H1 (cell line): ENCODE results near the gene CACNA1D. TPM values are rescaled to one million over a fixed set of nuclear protein-coding genes. Genes with fewer than 3 reads are reported as not detected.

Experiments
- CTCF ChIA-PET: fragments of 300-600 bp; sonication (Branson Sonifier 250); formaldehyde crosslinking; loops from one replicate; lab custom pipeline; 2021; ENCODE audit not compliant: partially characterized antibody; lab: Charles Lee
- POLR2A ChIA-PET: fragments of 300-600 bp; sonication (Branson Sonifier 250); formaldehyde crosslinking; loops from one replicate; lab custom pipeline; 2021; ENCODE audit warnings: inconsistent platforms; ENCODE audit not compliant: partially characterized antibody; lab: Charles Lee
- DNase-seq, 2 experiments: peaks; one replicate each; pipeline versions ENCODE4 v3.0.0 to v3.0.0-alpha.2; 2010 to 2022; ENCODE audit warnings: low spot score in 2 of 2, low read depth in 1 of 2, mixed read lengths in 1 of 2
- FAIRE-seq: peaks from 2 replicates; lab custom pipeline; 2011; peaks lifted over from hg19 to GRCh38; lab: Jason Lieb, UNC
- H2AFZ ChIP-seq: 2 replicates; pipeline ENCODE4 v1.8.1; 2012; ENCODE audit warnings: low read length, inconsistent platforms
- H2AK5ac ChIP-seq: 2 replicates; pipeline ENCODE4 v1.6.1; 2013; ENCODE audit warnings: low read depth, low read length
- H2BK120ac ChIP-seq: replicated peaks from 2 replicates; pipeline ENCODE3; 2013; ENCODE audit warnings: low read depth, low read length, inconsistent platforms
- H2BK12ac ChIP-seq: 2 replicates; pipeline ENCODE4 v1.6.1; 2013; ENCODE audit warnings: low read depth, low read length
- H2BK15ac ChIP-seq: 2 replicates; pipeline ENCODE4 v1.6.1; 2013; ENCODE audit warnings: low read length
- H2BK20ac ChIP-seq: 2 replicates; pipeline ENCODE4 v1.6.1; 2013; ENCODE audit warnings: low read length
- H2BK5ac ChIP-seq: 2 replicates; pipeline ENCODE4 v1.6.1; 2013; ENCODE audit warnings: low read depth, low read length
- H3K14ac ChIP-seq: 2 replicates; pipeline ENCODE4 v1.6.1; 2013; ENCODE audit warnings: inconsistent platforms; ENCODE audit not compliant: insufficient read length
- H3K18ac ChIP-seq: 2 replicates; pipeline ENCODE4 v1.6.1; 2013; ENCODE audit warnings: low read length; ENCODE audit errors: extremely low read depth
- H3K23ac ChIP-seq: 2 replicates; pipeline ENCODE4 v1.6.1; 2013; ENCODE audit warnings: inconsistent platforms; ENCODE audit not compliant: insufficient read length
- H3K23me2 ChIP-seq: 2 replicates; pipeline ENCODE4 v1.6.1; 2013; ENCODE audit warnings: low read depth, low read length
- H3K27ac ChIP-seq: 2 replicates; pipeline ENCODE4 v1.6.1; 2011; ENCODE audit warnings: low read depth, low read length, inconsistent platforms
- H3K27me3 ChIP-seq, 4 experiments: replicated peaks in 1 of 4; 1 replicate in 1 of 4; 2 replicates in 3 of 4; pipeline versions ENCODE4 v1.6.1 to v1.8.1; 2011 to 2013; ENCODE audit warnings: low read length in 3 of 4, mild to moderate bottlenecking in 3 of 4, inconsistent platforms in 2 of 4, mixed read lengths in 2 of 4, moderate library complexity in 1 of 4; ENCODE audit not compliant: control insufficient read depth in 3 of 4, insufficient read depth in 3 of 4; ENCODE audit errors: extremely low read depth in 1 of 4
- H3K36me3 ChIP-seq, 4 experiments: 2 replicates each; pipeline versions ENCODE4 v1.6.1 to v1.8.1; 2011 to 2013; ENCODE audit warnings: mild to moderate bottlenecking in 4 of 4, low read length in 3 of 4, moderate library complexity in 2 of 4, control low read depth in 1 of 4, inconsistent platforms in 1 of 4; ENCODE audit not compliant: insufficient read depth in 4 of 4, control insufficient read depth in 2 of 4
- H3K4ac ChIP-seq: replicated peaks from 2 replicates; pipeline ENCODE3; 2013; ENCODE audit warnings: low read length, low read depth, mixed read lengths, inconsistent platforms; ENCODE audit not compliant: insufficient read length
- H3K4me1 ChIP-seq, 4 experiments: replicated peaks in 1 of 4; 1 replicate in 1 of 4; 2 replicates in 3 of 4; pipeline versions ENCODE4 v1.6.1 to v1.8.1; 2011 to 2013; ENCODE audit warnings: low read length in 3 of 4, inconsistent platforms in 2 of 4, mixed read lengths in 1 of 4; ENCODE audit not compliant: insufficient read depth in 4 of 4, control insufficient read depth in 3 of 4
- H3K4me2 ChIP-seq, 2 experiments: 2 replicates each; pipeline versions ENCODE4 v1.6.1 to v1.8.1; 2011 to 2013; ENCODE audit warnings: low read depth in 2 of 2, low read length in 2 of 2, control low read depth in 1 of 2, inconsistent platforms in 1 of 2, mild to moderate bottlenecking in 1 of 2; ENCODE audit not compliant: insufficient read depth in 1 of 2
- H3K4me3 ChIP-seq, 4 experiments: fragments of 200-600, 300-600 bp in 1 of 4; sonication (generic), shearing (Covaris generic), sonication (Bioruptor Twin) in 1 of 4; 2 replicates each; pipeline versions ENCODE4 v1.5.1 to v1.8.1; 2011 to 2016; ENCODE audit warnings: low read length in 4 of 4, low read depth in 3 of 4, control low read depth in 2 of 4, inconsistent platforms in 2 of 4, mild to moderate bottlenecking in 2 of 4, mixed read lengths in 1 of 4, moderate library complexity in 1 of 4; ENCODE audit not compliant: insufficient read depth in 2 of 4; ENCODE audit errors: extremely low read depth in 1 of 4
- H3K56ac ChIP-seq: replicated peaks from 2 replicates; pipeline ENCODE3; 2013; ENCODE audit warnings: low read depth, mild to moderate bottlenecking, mixed read lengths, low read length, inconsistent platforms; ENCODE audit not compliant: insufficient read length
- H3K79me1 ChIP-seq: 2 replicates; pipeline ENCODE4 v1.6.1; 2013; ENCODE audit warnings: low read depth, low read length, control low read depth
- H3K79me2 ChIP-seq, 2 experiments: 2 replicates each; pipeline versions ENCODE4 v1.6.1 to v1.8.1; 2012 to 2013; ENCODE audit warnings: low read length in 2 of 2, mild to moderate bottlenecking in 2 of 2, inconsistent platforms in 1 of 2; ENCODE audit not compliant: insufficient read depth in 2 of 2, control insufficient read depth in 1 of 2
- H3K9ac ChIP-seq, 4 experiments: replicated peaks in 1 of 4; 1 replicate in 1 of 4; 2 replicates in 3 of 4; pipeline versions ENCODE4 v1.6.1 to v1.8.1; 2011 to 2013; ENCODE audit warnings: low read depth in 3 of 4, low read length in 3 of 4, control low read depth in 2 of 4, mild to moderate bottlenecking in 2 of 4, moderate library complexity in 2 of 4, inconsistent platforms in 1 of 4; ENCODE audit errors: extremely low read depth in 1 of 4
- H3K9me3 ChIP-seq, 2 experiments: 2 replicates each; pipeline versions ENCODE4 v1.6.1 to v1.8.1; 2012 to 2013; ENCODE audit warnings: mild to moderate bottlenecking in 2 of 2, moderate library complexity in 2 of 2, control low read depth in 1 of 2, inconsistent platforms in 1 of 2, low read depth in 1 of 2, low read length in 1 of 2, mixed read lengths in 1 of 2; ENCODE audit not compliant: insufficient read depth in 2 of 2
- H4K20me1 ChIP-seq, 2 experiments: replicated peaks in 1 of 2; 2 replicates each; pipeline versions ENCODE3 to v1.8.1; 2011 to 2013; ENCODE audit warnings: inconsistent platforms in 2 of 2, low read length in 2 of 2, mild to moderate bottlenecking in 1 of 2; ENCODE audit not compliant: insufficient read depth in 2 of 2, control insufficient read depth in 1 of 2
- H4K5ac ChIP-seq: 2 replicates; pipeline ENCODE4 v1.6.1; 2013; ENCODE audit warnings: low read length, low read depth, mixed read lengths, inconsistent platforms; ENCODE audit not compliant: insufficient read length
- H4K8ac ChIP-seq: 2 replicates; pipeline ENCODE4 v1.8.0; 2013; ENCODE audit warnings: mild to moderate bottlenecking, moderate library complexity, low read length, inconsistent platforms; ENCODE audit not compliant: insufficient read depth; ENCODE audit errors: extremely low read depth
- H4K91ac ChIP-seq: replicated peaks from 2 replicates; pipeline ENCODE3; 2013; ENCODE audit warnings: low read length, mixed read lengths, inconsistent platforms; ENCODE audit not compliant: insufficient read length
- FOSL1 ChIP-seq: IDR thresholded peaks from 2 replicates; pipeline ENCODE4 v1.6.1; 2011; ENCODE audit warnings: mild to moderate bottlenecking, low read depth, low read length, moderate library complexity; ENCODE audit not compliant: insufficient read depth
- KDM5A ChIP-seq: fragments of 200-600 bp; IDR thresholded peaks from 2 replicates; pipeline ENCODE4 v1.7.1; 2012; ENCODE audit warnings: mild to moderate bottlenecking, low read length, inconsistent platforms, mixed read lengths
- RBBP5 ChIP-seq: IDR thresholded peaks from 2 replicates; pipeline ENCODE4 v1.7.1; 2012; ENCODE audit warnings: low read depth, mild to moderate bottlenecking, inconsistent platforms, low read length, moderate library complexity, borderline replicate concordance
- SAP30 ChIP-seq: fragments of 300-600 bp; sonication (generic); IDR thresholded peaks from 2 replicates; pipeline ENCODE4 v1.7.1; 2012; ENCODE audit warnings: low read length, moderate library complexity, mild to moderate bottlenecking, inconsistent platforms; ENCODE audit not compliant: insufficient read depth, insufficient replicate concordance
- WGBS, 2 experiments: shearing (Covaris generic) in 1 of 2; methylation state at CpG; one replicate each; pipeline versions ENCODE4 v1.1.6 to v1.1.7; 2013 to 2015; ENCODE audit warnings: low lambda C conversion rate in 2 of 2, mixed read lengths in 2 of 2, inconsistent platforms in 1 of 2, low coverage in 1 of 2, missing lambda C conversion rate in 1 of 2; ENCODE audit not compliant: insufficient replicate concordance in 2 of 2, insufficient coverage in 1 of 2, insufficient read length in 1 of 2; ENCODE audit errors: extremely low coverage in 1 of 2, missing lambda C conversion rate in 1 of 2; 5-methylcytosine and 5-hydroxymethylcytosine counted together
- polyA plus RNA-seq, 7 experiments: library from polyadenylated mRNA; depleted of rRNA in 3 of 7; stranded (reverse) in 5 of 7; unstranded in 2 of 7; fragments of >200 nt in 5 of 7; fragments of 200-250 nt in 2 of 7; gene quantifications; 1 replicate in 5 of 7; 2 replicates in 1 of 7; 4 replicates in 1 of 7; pipeline versions ENCODE4 v1.2.1 to v1.2.3, GENCODE V29; 2011 to 2013; ENCODE audit warnings: missing spikeins in 2 of 7, mixed read lengths in 2 of 7
- total RNA-seq: library from RNA; stranded (reverse); fragmentation: NEBNext Ultra II Directional; extraction: Animal tissue kit (Norgen Biotek cat#: 25700); gene quantifications from 2 replicates; pipeline ENCODE4 v1.2.1, GENCODE V29; 2021

CACNA1D gene
- total and polyA plus RNA-seq, 2 of the 8 experiments (the other 6 are each of a cell fraction or from before 2014, with no cell fraction given) = 2.0 to 2.9 TPM

DNA sequence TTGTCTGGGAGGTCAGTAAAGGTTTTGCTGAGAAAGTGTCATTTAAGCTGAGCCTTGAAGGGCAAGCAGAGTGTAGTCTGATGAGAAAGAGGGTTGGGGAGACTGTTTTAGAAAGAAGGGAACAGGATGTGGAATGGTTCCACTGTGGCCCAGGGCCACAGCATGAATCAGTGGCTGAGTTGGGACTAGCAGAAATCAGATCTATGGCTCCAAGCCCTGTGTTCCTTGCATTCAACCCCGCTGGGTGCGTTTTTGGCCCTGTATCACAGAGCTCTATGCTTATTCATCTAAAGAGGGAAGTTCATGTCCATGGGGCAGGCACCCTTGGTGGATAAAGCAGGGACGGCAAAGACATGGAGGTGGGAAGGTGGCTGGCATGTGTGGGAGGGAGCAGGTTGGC is 151.3 kb downstream of the CACNA1D start:
- no peak overlapping the region for H2BK15ac ChIP-seq
- no peak overlapping the region for H2BK12ac ChIP-seq
- no peak overlapping the region for H3K23ac ChIP-seq
- no peak overlapping the region for H4K5ac ChIP-seq
- no peaks in the 10 kb centered on the region; a peak in 2 of 7 replicates for H3K27me3 ChIP-seq
- H2BK5ac ChIP-seq = no peak overlapping the region
- H2AK5ac ChIP-seq = no peak overlapping the region
- no peak overlapping the region for H2BK20ac ChIP-seq
- TF ChIP-seq FOSL1 (no peak), RBBP5 (no peak), SAP30 (no peak), KDM5A (no peak)
- WGBS, 2 experiments = 83% methylated on average over 3 of the region's 3 CpGs; no CpG with 5 or more reads in 1 of the 2 experiments
- 0 out of 7 replicates have a peak, but pooled peaks cover 0 to 2% (median 0%) of the 10 kb centered on the region in 4 experiments for H3K4me1 ChIP-seq
- H3K18ac ChIP-seq = no peak overlapping the region
- H2BK120ac ChIP-seq = no peak overlapping the region
- no peaks in the 10 kb centered on the region for H4K20me1 ChIP-seq
- H3K27ac ChIP-seq = no peak overlapping the region
- H2AFZ ChIP-seq = no peak overlapping the region
- H3K9ac ChIP-seq = no peak overlapping the region
- no peak overlapping the region for H3K4me3 ChIP-seq
- no peaks in the 10 kb centered on the region for H3K79me1 ChIP-seq
- ChIA-PET POLR2A (no interaction called here), CTCF (interaction anchor here (0.6 to 1.2 kb wide), 4 partner anchors 9 to 64 kb away, joined by 3 to 5 read pairs (median 3); no protein-coding TSS in a partner anchor)
- H4K91ac ChIP-seq = no peak overlapping the region
- no peak overlapping the region for H3K56ac ChIP-seq
- FAIRE-seq = no peak
- H3K4ac ChIP-seq = no peak overlapping the region
- no peaks in the 10 kb centered on the region for H3K9me3 ChIP-seq
- H3K4me2 ChIP-seq = no peak overlapping the region
- H3K14ac ChIP-seq = no peak overlapping the region
- no peaks in the 10 kb centered on the region for H3K36me3 ChIP-seq
- DNase-seq = no peak
- no peaks in the 10 kb centered on the region for H3K79me2 ChIP-seq
- H4K8ac ChIP-seq = no peak overlapping the region
- no peaks in the 10 kb centered on the region for H3K23me2 ChIP-seq
